Neutrophil (primary cell): ENCODE data around the gene ZSWIM7.
"Not testable (repeated sequence)": the region's sequence is repeated elsewhere in the genome, so short reads cannot be mapped to it uniquely, and the experiment has no call there.

Experiments used
- H3K27ac ChIP-seq: fragments of 200-600 bp; sonication (generic); 2 replicates; pipeline ENCODE4 v1.5.1; 2016; ENCODE audit warnings: mild to moderate bottlenecking, moderate library complexity
- H3K27me3 ChIP-seq: fragments of 200-600 bp; sonication (generic); 2 replicates; pipeline ENCODE4 v1.6.0; 2016; ENCODE audit warnings: mild to moderate bottlenecking
- H3K36me3 ChIP-seq: fragments of 200-600 bp; sonication (generic); 2 replicates; pipeline ENCODE4 v1.5.1; 2017
- H3K4me1 ChIP-seq, 2 experiments: fragments of 200-600 bp in 1 of 2; sonication (generic) in 1 of 2; 1 replicate in 1 of 2; 2 replicates in 1 of 2; pipeline versions ENCODE4 v1.5.1 to v1.6.1; 2013 to 2016; ENCODE audit warnings: low read depth in 1 of 2, low read length in 1 of 2, mild to moderate bottlenecking in 1 of 2, moderate library complexity in 1 of 2; ENCODE audit not compliant: control insufficient read depth in 1 of 2, insufficient read depth in 1 of 2
- H3K4me3 ChIP-seq, 2 experiments: fragments of 200-600 bp in 1 of 2; sonication (generic) in 1 of 2; 1 replicate in 1 of 2; 2 replicates in 1 of 2; pipeline ENCODE4 v1.5.1; 2013 to 2016; ENCODE audit warnings: low read depth in 1 of 2, low read length in 1 of 2, mild to moderate bottlenecking in 1 of 2, moderate library complexity in 1 of 2
- H3K9me3 ChIP-seq: fragments of 200-600 bp; sonication (generic); 2 replicates; pipeline ENCODE4 v1.5.1; 2016
- CTCF ChIP-seq: fragments of 200-600 bp; sonication (generic); IDR thresholded peaks from 2 replicates; pipeline ENCODE4 v1.5.1; 2016; ENCODE audit warnings: antibody characterized with exemption

The ZSWIM7 gene

DNA sequence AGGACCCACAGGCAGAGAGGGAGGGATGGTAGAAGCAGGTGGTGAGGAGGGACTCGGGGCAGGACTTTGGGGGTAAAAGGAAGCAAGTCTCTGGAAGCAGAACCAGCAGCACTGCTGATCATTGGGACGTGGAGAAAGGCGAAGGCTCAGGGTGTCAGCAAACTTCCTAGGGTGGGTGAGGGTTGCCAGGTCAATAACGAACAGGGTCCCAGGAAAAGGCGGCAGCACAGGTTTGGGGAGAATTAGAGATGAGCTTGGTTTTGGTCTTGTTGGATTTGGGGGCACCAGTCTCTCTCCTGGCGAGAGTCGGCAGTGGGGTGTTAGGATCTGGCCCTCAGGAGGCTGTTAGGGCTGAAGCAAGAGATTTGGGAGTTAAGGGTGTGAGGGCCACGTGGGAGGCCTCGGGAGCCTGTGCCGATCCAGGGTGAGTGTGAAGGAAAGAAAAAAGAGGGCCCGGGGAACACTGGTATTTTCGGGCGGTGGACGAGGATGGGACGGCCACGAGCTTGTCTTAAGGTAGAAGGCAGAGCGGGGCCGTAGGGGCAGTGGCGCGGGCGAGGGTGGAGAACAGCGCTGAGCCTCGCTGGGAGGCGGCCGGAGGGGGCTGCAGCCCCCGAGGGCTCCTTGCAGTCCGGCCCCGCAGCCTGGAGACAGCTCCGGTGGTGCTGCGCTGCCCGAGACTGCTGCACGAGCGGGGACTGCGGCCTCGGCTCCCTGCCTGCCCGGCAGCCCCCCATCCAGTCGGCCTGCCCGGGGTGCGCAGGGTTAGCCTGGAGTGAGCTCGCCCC is 55.3 kb downstream of the ZSWIM7 start:
- Histone ChIP-seq H3K27ac (no peak overlapping the region), H3K4me3 (peak overlapping the region; percentile 63 to 67), H3K4me1 (peaks cover 32 to 34% of the 10 kb centered on the region in 2 experiments), H3K9me3 (no peaks in the 10 kb centered on the region), H3K36me3 (no peaks in the 10 kb centered on the region), H3K27me3 (peaks cover 34% of the 10 kb centered on the region)
- no peak for TF ChIP-seq CTCF

GRCh38 chr17:15942207-15942833 is 57.2 kb downstream of the ZSWIM7 start:
- no peak for TF ChIP-seq CTCF
- peak overlapping the region; percentile 4 for H3K27ac ChIP-seq
- peaks cover 34% of the 10 kb centered on the region for H3K27me3 ChIP-seq
- H3K36me3 ChIP-seq: no peaks in the 10 kb centered on the region
- H3K4me1 ChIP-seq: peaks cover 32 to 34% of the 10 kb centered on the region in 2 experiments
- H3K4me3 ChIP-seq: no peak overlapping the region
- H3K9me3 ChIP-seq: no peaks in the 10 kb centered on the region

DNA sequence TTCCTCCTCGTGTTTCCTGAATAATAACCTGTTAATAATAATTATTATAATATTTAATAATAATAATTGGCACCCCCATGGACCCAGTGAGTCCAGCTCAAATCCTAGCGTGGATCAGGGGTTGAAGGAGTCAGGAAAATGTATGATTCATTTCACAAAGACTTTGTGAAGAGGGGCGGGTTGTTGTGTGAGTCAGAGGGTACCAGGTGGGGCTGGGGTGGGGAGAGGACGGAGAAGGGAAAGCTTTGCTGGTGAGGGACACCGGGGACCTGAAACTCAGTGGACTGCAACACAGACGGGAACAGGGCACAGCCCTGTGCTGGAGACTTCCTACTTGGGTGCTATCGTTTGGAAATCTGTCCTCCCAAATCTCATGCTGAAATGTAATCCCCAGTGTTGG is 57.7 kb downstream of the ZSWIM7 start:
- TF ChIP-seq CTCF: no peak
- peak overlapping the region; percentile 4 for H3K27ac ChIP-seq
- H3K27me3 ChIP-seq: peaks cover 32% of the 10 kb centered on the region
- H3K9me3 ChIP-seq: no peaks in the 10 kb centered on the region
- no peaks in the 10 kb centered on the region for H3K36me3 ChIP-seq
- no peak overlapping the region for H3K4me3 ChIP-seq
- H3K4me1 ChIP-seq: peaks cover 32 to 34% of the 10 kb centered on the region in 2 experiments

- H3K27ac ChIP-seq, H3K9me3 ChIP-seq, H3K4me3 ChIP-seq, H3K36me3 ChIP-seq, H3K27me3 ChIP-seq, H3K4me1 ChIP-seq: not testable (repeated sequence)
Measured at GRCh38 chr17:15936481-15936880, 63.0 kb downstream of the ZSWIM7 start.

DNA sequence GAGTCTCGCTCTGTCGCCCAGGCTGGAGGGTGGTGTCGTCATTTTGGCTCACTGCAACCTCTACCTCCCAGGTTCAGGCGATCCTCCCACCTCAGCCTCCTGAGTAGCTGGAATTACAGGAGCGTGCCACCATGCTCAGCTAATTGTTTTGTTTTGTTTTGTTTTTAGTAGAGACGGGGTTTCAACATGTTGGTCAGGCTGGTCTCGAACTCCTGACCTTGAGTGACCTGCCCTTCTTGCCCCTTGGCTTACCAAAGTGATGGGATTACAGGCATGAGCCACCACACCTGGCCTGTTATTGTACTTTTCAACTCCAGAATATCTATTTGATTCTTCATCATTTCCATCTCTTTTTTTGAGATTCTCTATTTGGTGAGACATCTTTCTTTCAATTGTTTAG is 63.6 kb downstream of the ZSWIM7 start:
- Histone ChIP-seq H3K27me3 (no peaks in the 10 kb centered on the region), H3K4me3 (no peak overlapping the region), H3K27ac (no peak overlapping the region), H3K36me3 (no peaks in the 10 kb centered on the region), H3K9me3 (no peaks in the 10 kb centered on the region), H3K4me1 (no peaks in the 10 kb centered on the region)
- no peak for TF ChIP-seq CTCF

GRCh38 chr17:15934866-15935265 is 64.6 kb downstream of the ZSWIM7 start:
- Histone ChIP-seq H3K27me3 (no peaks in the 10 kb centered on the region), H3K36me3 (no peaks in the 10 kb centered on the region), H3K27ac (no peak overlapping the region), H3K9me3 (no peaks in the 10 kb centered on the region), H3K4me1 (no peaks in the 10 kb centered on the region), H3K4me3 (no peak overlapping the region)
- TF ChIP-seq CTCF: no peak
